Embryonic facial prominence (tissue), 1 donor: ENCODE results near the gene AKAP17A.
"Not testable (repeated sequence)": the region's sequence is repeated elsewhere in the genome, so short reads cannot be mapped to it uniquely, and the experiment has no call there.

Experiments
- DNase-seq: peaks from one replicate; pipeline ENCODE4 v3.0.0-alpha.2; 2016; ENCODE audit errors: extremely low spot score

Gene AKAP17A, protein sequence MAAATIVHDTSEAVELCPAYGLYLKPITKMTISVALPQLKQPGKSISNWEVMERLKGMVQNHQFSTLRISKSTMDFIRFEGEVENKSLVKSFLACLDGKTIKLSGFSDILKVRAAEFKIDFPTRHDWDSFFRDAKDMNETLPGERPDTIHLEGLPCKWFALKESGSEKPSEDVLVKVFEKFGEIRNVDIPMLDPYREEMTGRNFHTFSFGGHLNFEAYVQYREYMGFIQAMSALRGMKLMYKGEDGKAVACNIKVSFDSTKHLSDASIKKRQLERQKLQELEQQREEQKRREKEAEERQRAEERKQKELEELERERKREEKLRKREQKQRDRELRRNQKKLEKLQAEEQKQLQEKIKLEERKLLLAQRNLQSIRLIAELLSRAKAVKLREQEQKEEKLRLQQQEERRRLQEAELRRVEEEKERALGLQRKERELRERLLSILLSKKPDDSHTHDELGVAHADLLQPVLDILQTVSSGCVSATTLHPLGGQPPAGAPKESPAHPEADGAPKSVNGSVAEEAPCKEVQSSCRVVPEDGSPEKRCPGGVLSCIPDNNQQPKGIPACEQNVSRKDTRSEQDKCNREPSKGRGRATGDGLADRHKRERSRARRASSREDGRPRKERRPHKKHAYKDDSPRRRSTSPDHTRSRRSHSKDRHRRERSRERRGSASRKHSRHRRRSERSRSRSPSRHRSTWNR

GRCh38 chrX:1591102-1591862 is at the start of gene AKAP17A:
TSS of gene AKAP17A (plus strand) at chrX:1591604. CDS start at chrX:1593463, 1,859 bp downstream.
- DNase-seq: peak; percentile 92

GRCh38 chrX:1542994-1543725 is 48.2 kb upstream of the AKAP17A start:
- DNase-seq: no peak

DNA sequence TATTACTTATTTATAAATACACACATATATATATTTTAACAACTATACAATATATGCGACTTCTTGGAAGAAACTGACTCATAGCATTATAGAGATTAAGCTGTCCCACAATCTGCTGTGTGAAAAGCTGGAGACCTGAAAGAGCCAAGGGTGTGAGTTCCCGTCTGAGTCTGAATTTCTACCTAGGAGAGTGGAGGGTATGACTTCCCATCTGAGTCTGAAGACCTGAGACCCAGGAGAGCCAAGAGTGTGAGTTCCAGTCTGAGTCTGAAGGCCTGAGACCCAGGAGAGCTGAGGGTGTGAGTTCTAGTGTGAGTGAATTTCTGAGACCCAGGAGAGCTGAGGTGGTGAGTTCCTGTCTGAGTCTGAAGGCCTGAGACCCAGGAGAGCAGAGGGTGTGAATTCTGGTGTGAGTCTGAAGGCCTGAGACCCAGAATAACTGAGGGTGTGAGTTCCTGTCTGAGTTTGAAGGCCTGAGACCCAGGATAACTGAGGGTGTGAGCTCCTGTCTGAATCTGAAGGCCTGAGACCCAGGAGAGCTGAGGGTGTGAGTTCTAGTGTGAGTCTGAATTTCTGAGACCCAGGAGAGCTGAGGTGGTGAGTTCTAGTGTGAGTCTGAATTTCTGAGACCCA is 45.5 kb upstream of the AKAP17A start:
- no peak for DNase-seq

GRCh38 chrX:1546691-1547251 is 44.6 kb upstream of the AKAP17A start:
- no peak for DNase-seq

DNA sequence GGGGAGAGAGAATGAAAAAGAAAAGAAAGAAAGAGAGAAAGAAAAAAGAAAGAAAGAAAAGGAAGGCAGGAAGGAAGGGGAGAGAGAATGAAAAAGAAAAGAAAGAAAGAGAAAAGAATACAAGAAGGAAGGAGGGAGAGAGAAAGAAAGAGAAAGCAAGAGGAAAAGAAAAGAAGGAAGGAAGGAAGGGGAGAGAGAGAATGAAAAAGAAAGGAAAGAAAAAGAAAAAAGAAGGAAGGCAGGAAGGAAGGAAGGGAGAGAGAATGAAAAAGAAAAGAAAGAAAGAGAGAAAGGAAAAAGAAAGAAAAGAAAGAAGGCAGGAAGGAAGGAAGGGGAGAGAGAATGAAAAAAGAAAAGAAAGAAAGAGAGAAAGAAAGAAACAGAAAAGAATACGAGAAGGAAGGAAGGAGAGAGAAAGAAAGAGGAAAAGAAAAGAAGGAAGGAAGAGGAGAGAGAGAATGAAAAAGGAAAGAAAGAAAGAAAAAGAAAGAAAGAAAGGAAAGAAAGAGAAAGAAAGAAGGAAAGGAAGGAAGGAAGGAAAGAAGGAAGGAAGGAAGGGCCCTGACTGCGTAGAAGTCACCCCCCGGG is 39.4 kb upstream of the AKAP17A start:
- no peak for DNase-seq

GRCh38 chrX:1554469-1555210 is 36.8 kb upstream of the AKAP17A start:
- DNase-seq: no peak

DNA sequence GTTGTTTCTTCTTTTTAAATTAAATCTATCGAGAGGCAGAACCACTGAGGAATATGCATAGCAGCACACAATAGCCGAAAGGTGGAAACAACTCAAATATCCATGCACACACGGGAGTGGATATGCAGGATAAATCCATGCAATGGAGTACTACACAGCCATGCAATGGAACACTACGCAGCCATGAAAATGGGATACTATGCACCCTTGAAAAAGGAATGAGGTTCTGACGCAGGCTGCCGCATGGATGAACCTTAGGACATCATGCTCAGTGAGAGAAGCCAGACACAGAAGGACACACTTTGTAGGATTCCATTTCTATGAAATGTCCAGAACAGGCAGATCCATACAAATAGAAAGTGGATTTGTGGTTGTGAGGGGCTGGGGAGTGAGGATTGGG is 36.0 kb upstream of the AKAP17A start:
- DNase-seq: no peak

DNA sequence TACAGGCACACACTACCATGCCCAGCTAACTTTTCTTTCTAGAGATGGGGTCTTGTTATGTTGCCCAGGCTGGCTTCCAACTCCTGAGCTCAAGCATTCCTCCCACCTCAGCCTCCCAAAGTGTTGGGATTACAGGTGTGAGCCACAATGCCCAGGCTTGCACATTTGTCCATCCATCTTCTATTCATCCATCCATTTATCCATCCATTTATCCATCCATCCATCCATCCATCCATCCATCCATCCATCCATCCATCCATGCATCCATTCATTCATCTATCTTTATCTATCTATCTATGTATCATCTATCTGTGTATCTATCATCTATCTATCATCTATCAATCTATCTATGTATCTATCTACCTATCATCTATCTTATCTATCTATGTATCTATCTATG is 34.0 kb upstream of the AKAP17A start:
- DNase-seq: not testable (repeated sequence)

GRCh38 chrX:1558761-1559468 is 32.5 kb upstream of the AKAP17A start:
- no peak for DNase-seq

GRCh38 chrX:1561164-1561563 is 30.2 kb upstream of the AKAP17A start:
- no peak for DNase-seq

DNA sequence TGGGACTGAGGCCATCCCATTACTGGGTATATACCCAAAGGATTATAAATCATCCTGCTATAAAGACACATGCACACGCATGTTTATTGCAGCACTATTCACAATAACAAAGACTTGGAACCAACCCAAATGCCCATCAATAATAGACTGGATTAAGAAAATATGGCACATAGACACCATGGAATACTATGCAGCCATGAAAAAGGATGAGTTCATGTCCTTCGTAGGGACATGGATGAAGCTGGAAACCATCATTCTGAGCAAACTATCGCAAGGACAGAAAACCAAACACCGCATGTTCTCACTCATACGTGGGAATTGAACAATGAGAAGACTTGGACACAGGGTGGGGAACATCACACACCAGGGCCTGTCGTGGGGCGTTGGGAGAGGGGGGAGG is 27.3 kb upstream of the AKAP17A start:
- DNase-seq: not testable (repeated sequence)

GRCh38 chrX:1564750-1565683 is 26.4 kb upstream of the AKAP17A start:
- no peak for DNase-seq

DNA sequence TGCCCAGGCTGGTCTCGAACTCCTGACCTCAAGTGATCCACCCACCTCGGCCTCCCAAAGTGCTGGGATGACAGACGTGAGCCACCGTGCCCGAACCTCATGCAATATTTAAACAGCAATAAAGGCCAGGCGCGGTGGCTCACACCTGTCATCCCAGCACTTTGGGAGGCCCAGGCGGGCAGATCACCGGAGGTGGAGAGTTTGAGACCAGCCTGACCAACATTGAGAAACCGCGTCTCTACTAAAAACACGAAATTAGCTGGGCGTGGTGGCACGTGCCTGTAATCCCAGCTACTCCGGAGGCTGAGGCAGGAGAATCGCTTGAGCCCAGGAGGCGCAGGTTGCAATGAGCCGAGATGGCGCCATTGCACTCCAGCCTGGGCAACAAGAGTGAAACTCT is 17.2 kb upstream of the AKAP17A start:
- not testable (repeated sequence) for DNase-seq

- no peak for DNase-seq
These were observed 15.0 kb upstream of the AKAP17A start for GRCh38 chrX:1576201-1576992.

DNA sequence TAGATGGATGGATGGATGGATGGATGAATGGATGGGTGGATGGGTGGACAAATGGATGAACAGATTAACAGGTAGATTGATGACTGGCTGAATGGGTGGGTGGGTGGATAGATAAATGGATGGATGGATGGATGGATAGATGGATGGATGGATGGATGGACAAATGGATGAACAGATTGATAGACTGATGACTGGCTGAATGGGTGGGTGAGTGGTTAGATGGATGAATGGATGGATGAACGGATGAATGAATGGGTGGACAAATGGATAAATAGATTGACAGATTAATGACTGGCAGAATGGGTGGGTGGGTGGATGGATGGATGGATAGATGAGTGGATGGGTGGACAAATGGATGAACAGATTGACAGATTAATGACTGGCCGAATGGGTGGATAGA is 13.6 kb upstream of the AKAP17A start:
- no peak for DNase-seq

GRCh38 chrX:1578511-1579173 is 12.8 kb upstream of the AKAP17A start:
- DNase-seq: no peak

- DNase-seq: no peak
These were observed 10.3 kb upstream of the AKAP17A start for GRCh38 chrX:1581132-1581531.
